ENCODE measurements around the gene TACC2.

Gene TACC2

GRCh38 chr10:122301055-122301810 is 312.3 kb downstream of the TACC2 start:
- DNase-seq: peak in 2 of 5 experiments; percentile 4 to 73

- DNase-seq: no peak
Measured at GRCh38 chr10:122301811-122302115, 312.8 kb downstream of the TACC2 start.

- no peak for DNase-seq
Measured at GRCh38 chr10:122302315-122302714, 313.4 kb downstream of the TACC2 start.

GRCh38 chr10:122303271-122304053 is 314.5 kb downstream of the TACC2 start:
- DNase-seq: no peak

Measured in T-helper 2 cell (primary cell).